Measurements from ENCODE around the gene ACSBG1.

The ACSBG1 gene

GRCh38 chr15:78167227-78167888, 67.0 kb downstream of the ACSBG1 start:
- no peaks in the 10 kb centered on the region for H3K27me3 ChIP-seq (replicated peaks; ENCODE audit: insufficient read depth, low read length)
- peak overlapping the region; percentile 12; the same call in 1 of the 2 replicates for H3K27ac ChIP-seq (ENCODE audit: low read length)
- H3K9ac ChIP-seq (ENCODE audit: low read length), result no peak overlapping the region
- TF ChIP-seq EZH2 (optimal IDR thresholded peaks at IDR 0.05; ENCODE audit: low read depth, low read length), result no peak
- H3K9me2 ChIP-seq (replicated peaks; ENCODE audit: insufficient read depth, low read length), result no peaks in the 10 kb centered on the region
- peak overlapping the region; percentile 44; the same call in 1 of the 2 replicates for H3K4me2 ChIP-seq (ENCODE audit: low read depth, low read length)
- peaks cover 61% of the 10 kb centered on the region for H3K4me1 ChIP-seq (ENCODE audit: low read length)
- H4K20me1 ChIP-seq (ENCODE audit: insufficient read depth, low read length), result no peaks in the 10 kb centered on the region
- no peaks in the 10 kb centered on the region for H3K9me3 ChIP-seq (replicated peaks; ENCODE audit: insufficient read depth, low read length)
- H3F3A ChIP-seq (ENCODE audit: insufficient read depth, low read length), result peaks cover 42% of the 10 kb centered on the region
- DNase-seq, result peak; percentile 83
- H3K36me3 ChIP-seq (replicated peaks; ENCODE audit: insufficient read depth, low read length), result peaks cover 15% of the 10 kb centered on the region
- peaks cover 11% of the 10 kb centered on the region for H3K79me2 ChIP-seq (ENCODE audit: low read length)
- no peak overlapping the region for H2AFZ ChIP-seq (ENCODE audit: low read length)
- H3K4me3 ChIP-seq (ENCODE audit: low read length), result no peak overlapping the region

- Histone ChIP-seq H4K20me1 (ENCODE audit: insufficient read depth, low read length) (no peaks in the 10 kb centered on the region), H3K27ac (ENCODE audit: low read length) (no peak overlapping the region), H3K27me3 (replicated peaks; ENCODE audit: insufficient read depth, low read length) (no peaks in the 10 kb centered on the region), H3K36me3 (replicated peaks; ENCODE audit: insufficient read depth, low read length) (peaks cover 12% of the 10 kb centered on the region), H3K9me2 (replicated peaks; ENCODE audit: insufficient read depth, low read length) (no peaks in the 10 kb centered on the region), H3K4me2 (ENCODE audit: low read depth, low read length) (no peak overlapping the region), H3K9ac (ENCODE audit: low read length) (no peak overlapping the region), H3K4me3 (ENCODE audit: low read length) (no peak overlapping the region), H3K4me1 (ENCODE audit: low read length) (peaks cover 27% of the 10 kb centered on the region), H2AFZ (ENCODE audit: low read length) (no peak overlapping the region), H3F3A (ENCODE audit: insufficient read depth, low read length) (peaks cover 13% of the 10 kb centered on the region), H3K79me2 (ENCODE audit: low read length) (peaks cover 10% of the 10 kb centered on the region), H3K9me3 (replicated peaks; ENCODE audit: insufficient read depth, low read length) (no peaks in the 10 kb centered on the region)
- TF ChIP-seq EZH2 (optimal IDR thresholded peaks at IDR 0.05; ENCODE audit: low read depth, low read length), result no peak
- no peak for TF ChIP-seq EZH2phosphoT487 (IDR thresholded peaks at IDR 0.05; ENCODE audit: low read length)
- no peak for TF ChIP-seq CTCF (IDR thresholded peaks at IDR 0.05; ENCODE audit: low read length)
- DNase-seq, result no peak
Observed at GRCh38 chr15:78164010-78164409, 70.4 kb downstream of the ACSBG1 start.

GRCh38 chr15:78162038-78162437, 72.3 kb downstream of the ACSBG1 start:
- Histone ChIP-seq H3K9me3 (replicated peaks; ENCODE audit: insufficient read depth, low read length) (no peaks in the 10 kb centered on the region), H3K4me3 (ENCODE audit: low read length) (no peak overlapping the region), H3K36me3 (replicated peaks; ENCODE audit: insufficient read depth, low read length) (peaks cover 10% of the 10 kb centered on the region), H3K9me2 (replicated peaks; ENCODE audit: insufficient read depth, low read length) (no peaks in the 10 kb centered on the region), H3K4me2 (ENCODE audit: low read depth, low read length) (no peak overlapping the region), H3K79me2 (ENCODE audit: low read length) (peaks cover 6% of the 10 kb centered on the region; the same call in 1 of the 2 replicates), H3K27me3 (replicated peaks; ENCODE audit: insufficient read depth, low read length) (no peaks in the 10 kb centered on the region), H3K27ac (ENCODE audit: low read length) (no peak overlapping the region), H2AFZ (ENCODE audit: low read length) (no peak overlapping the region), H4K20me1 (ENCODE audit: insufficient read depth, low read length) (no peaks in the 10 kb centered on the region), H3K4me1 (ENCODE audit: low read length) (peaks cover 9% of the 10 kb centered on the region), H3F3A (ENCODE audit: insufficient read depth, low read length) (peaks cover 3% of the 10 kb centered on the region), H3K9ac (ENCODE audit: low read length) (no peak overlapping the region)
- no peak for DNase-seq
- no peak for TF ChIP-seq EZH2 (optimal IDR thresholded peaks at IDR 0.05; ENCODE audit: low read depth, low read length)
- TF ChIP-seq CTCF (IDR thresholded peaks at IDR 0.05; ENCODE audit: low read length), result no peak
- no peak for TF ChIP-seq EZH2phosphoT487 (IDR thresholded peaks at IDR 0.05; ENCODE audit: low read length)

GRCh38 chr15:78159395-78159794, 75.0 kb downstream of the ACSBG1 start:
- Histone ChIP-seq H3K36me3 (replicated peaks; ENCODE audit: insufficient read depth, low read length) (peaks cover 6% of the 10 kb centered on the region; the same call in 1 of the 2 replicates), H4K20me1 (ENCODE audit: insufficient read depth, low read length) (peaks cover 6% of the 10 kb centered on the region; the same call in 1 of the 2 replicates), H3K27me3 (replicated peaks; ENCODE audit: insufficient read depth, low read length) (no peaks in the 10 kb centered on the region), H3K9ac (ENCODE audit: low read length) (no peak overlapping the region), H3K4me3 (ENCODE audit: low read length) (no peak overlapping the region), H3F3A (ENCODE audit: insufficient read depth, low read length) (no peaks in the 10 kb centered on the region), H2AFZ (ENCODE audit: low read length) (no peak overlapping the region), H3K4me1 (ENCODE audit: low read length) (no peaks in the 10 kb centered on the region), H3K9me3 (replicated peaks; ENCODE audit: insufficient read depth, low read length) (no peaks in the 10 kb centered on the region), H3K27ac (ENCODE audit: low read length) (no peak overlapping the region), H3K9me2 (replicated peaks; ENCODE audit: insufficient read depth, low read length) (no peaks in the 10 kb centered on the region), H3K79me2 (ENCODE audit: low read length) (peaks cover 32% of the 10 kb centered on the region), H3K4me2 (ENCODE audit: low read depth, low read length) (no peak overlapping the region)
- DNase-seq, result no peak
- TF ChIP-seq CTCF (IDR thresholded peaks at IDR 0.05; ENCODE audit: low read length), result no peak
- no peak for TF ChIP-seq EZH2phosphoT487 (IDR thresholded peaks at IDR 0.05; ENCODE audit: low read length)
- TF ChIP-seq EZH2 (optimal IDR thresholded peaks at IDR 0.05; ENCODE audit: low read depth, low read length), result no peak

Data from MM.1S (cell line).